Neural progenitor cell (in vitro differentiated cells): ENCODE data around the gene RYR1. TPM values are rescaled to one million over a fixed set of nuclear protein-coding genes. Genes with fewer than 3 reads are reported as not detected.

Source experiments
- DNase-seq: peaks from one replicate; pipeline ENCODE4 v3.0.0-alpha.2; 2016; ENCODE audit warnings: low spot score
- H2AFZ ChIP-seq: fragments of 200-600 bp; sonication (generic); replicated peaks from 2 replicates; pipeline ENCODE4 v1.6.1; 2016; ENCODE audit warnings: antibody characterized with exemption
- H3F3A ChIP-seq: fragments of 200-600 bp; sonication (generic); 2 replicates; pipeline ENCODE4 v1.6.1; 2016; ENCODE audit warnings: antibody characterized with exemption, low read depth
- H3K27ac ChIP-seq: fragments of 200-600 bp; sonication (generic); 2 replicates; pipeline ENCODE4 v1.5.1; 2016; ENCODE audit warnings: mild to moderate bottlenecking
- H3K27me3 ChIP-seq: fragments of 200-600 bp; sonication (generic); 2 replicates; pipeline ENCODE4 v1.6.1; 2016; ENCODE audit warnings: mild to moderate bottlenecking, moderate library complexity
- H3K36me3 ChIP-seq: fragments of 200-600 bp; sonication (generic); 2 replicates; pipeline ENCODE4 v1.5.1; 2016
- H3K4me1 ChIP-seq: fragments of 200-600 bp; sonication (generic); 2 replicates; pipeline ENCODE4 v1.6.1; 2016; ENCODE audit warnings: mixed run types
- H3K4me2 ChIP-seq: fragments of 200-600 bp; sonication (generic); 2 replicates; pipeline ENCODE4 v1.6.1; 2016
- H3K4me3 ChIP-seq: fragments of 200-600 bp; sonication (generic); 2 replicates; pipeline ENCODE4 v1.5.1; 2016
- H3K79me2 ChIP-seq: fragments of 200-600 bp; sonication (generic); 2 replicates; pipeline ENCODE4 v1.6.1; 2016; ENCODE audit warnings: low read depth
- H3K9ac ChIP-seq: fragments of 200-600 bp; sonication (generic); 2 replicates; pipeline ENCODE4 v1.6.1; 2016
- H3K9me3 ChIP-seq: fragments of 200-600 bp; sonication (generic); 2 replicates; pipeline ENCODE4 v1.5.1; 2016; ENCODE audit warnings: low read depth
- H4K20me1 ChIP-seq: fragments of 200-600 bp; sonication (generic); 2 replicates; pipeline ENCODE4 v1.6.1; 2016; ENCODE audit warnings: low read depth
- H3K27ac Mint-ChIP-seq: 3 replicates; pipeline ENCODE4 v1.8.0; 2021; ENCODE audit warnings: mixed read lengths
- H3K27me3 Mint-ChIP-seq: 2 replicates; pipeline ENCODE4 v1.8.0; 2022; ENCODE audit warnings: low read depth, mild to moderate bottlenecking, inconsistent platforms, moderate library complexity, mixed read lengths; ENCODE audit not compliant: insufficient read depth
- H3K36me3 Mint-ChIP-seq: 3 replicates; pipeline ENCODE4 v1.8.0; 2021; ENCODE audit warnings: mixed read lengths
- H3K4me1 Mint-ChIP-seq: 3 replicates; pipeline ENCODE4 v1.8.0; 2021; ENCODE audit warnings: mixed read lengths
- H3K4me3 Mint-ChIP-seq: 3 replicates; pipeline ENCODE4 v1.8.0; 2021; ENCODE audit warnings: mild to moderate bottlenecking, moderate library complexity, mixed read lengths
- H3K9me3 Mint-ChIP-seq: 3 replicates; pipeline ENCODE4 v1.8.0; 2020; ENCODE audit warnings: mixed read lengths
- CTCF ChIP-seq: fragments of 200-600 bp; sonication (generic); IDR thresholded peaks from 2 replicates; pipeline ENCODE4 v1.5.1; 2017; ENCODE audit warnings: antibody characterized with exemption, mild to moderate bottlenecking
- EZH2 ChIP-seq: fragments of 200-600 bp; sonication (generic); IDR thresholded peaks from 2 replicates; pipeline ENCODE4 v1.6.1; 2017; ENCODE audit warnings: antibody characterized with exemption, mild to moderate bottlenecking, moderate library complexity
- EZH2phosphoT487 ChIP-seq: fragments of 200-600 bp; sonication (generic); IDR thresholded peaks from 2 replicates; pipeline ENCODE4 v1.6.1; 2017; ENCODE audit warnings: antibody characterized with exemption
- total RNA-seq: library from RNA; depleted of rRNA; stranded (reverse); fragments of >200 nt; gene quantifications from 2 replicates; pipeline ENCODE4 v1.2.3, GENCODE V29; 2015; ENCODE audit warnings: low replicate concordance

The RYR1 gene
- total RNA-seq, 1 donor from 2014 or later, result 0.60 TPM

- no peak for TF ChIP-seq CTCF
- H3F3A ChIP-seq, result peaks cover 10% of the 10 kb centered on the region
- no peak overlapping the region for H3K9ac ChIP-seq
- H3K27me3 ChIP-seq, result peaks cover 44% of the 10 kb centered on the region
- H2AFZ ChIP-seq, result no peak overlapping the region
- no peaks in the 10 kb centered on the region for H3K79me2 ChIP-seq
- H3K9me3 ChIP-seq, result no peaks in the 10 kb centered on the region
- no peak overlapping the region for H3K4me2 ChIP-seq
- Mint-ChIP-seq H3K27ac (no peak overlapping the region), H3K4me1 (peaks cover 3% of the 10 kb centered on the region), H3K4me3 (no peak overlapping the region), H3K36me3 (peaks cover 6% of the 10 kb centered on the region), H3K27me3 (peaks cover 13% of the 10 kb centered on the region), H3K9me3 (peaks cover 3% of the 10 kb centered on the region)
- H3K4me1 ChIP-seq, result no peaks in the 10 kb centered on the region
- no peaks in the 10 kb centered on the region for H3K36me3 ChIP-seq
- H4K20me1 ChIP-seq, result no peaks in the 10 kb centered on the region
- no peak for DNase-seq
- no peak overlapping the region for H3K4me3 ChIP-seq
- no peak overlapping the region for H3K27ac ChIP-seq
Measured at GRCh38 chr19:38401148-38401547, 32.3 kb upstream of the RYR1 start.

GRCh38 chr19:38402623-38402966, 30.9 kb upstream of the RYR1 start:
- DNase-seq, result no peak
- Mint-ChIP-seq H3K27ac (no peak overlapping the region), H3K4me3 (peak overlapping the region; percentile 89), H3K9me3 (no peaks in the 10 kb centered on the region), H3K4me1 (peaks cover 3% of the 10 kb centered on the region), H3K36me3 (peaks cover 3% of the 10 kb centered on the region), H3K27me3 (peaks cover 11% of the 10 kb centered on the region)
- Histone ChIP-seq H3K9ac (no peak overlapping the region), H3K4me2 (peak overlapping the region; percentile 63), H3K79me2 (no peaks in the 10 kb centered on the region), H3K4me3 (peak overlapping the region; percentile 34), H2AFZ (peak overlapping the region; percentile 52), H3K27me3 (peaks cover 44% of the 10 kb centered on the region), H3K27ac (no peak overlapping the region), H3K9me3 (no peaks in the 10 kb centered on the region), H3K4me1 (no peaks in the 10 kb centered on the region), H3F3A (peaks cover 10% of the 10 kb centered on the region), H4K20me1 (no peaks in the 10 kb centered on the region), H3K36me3 (no peaks in the 10 kb centered on the region)
- no peak for TF ChIP-seq CTCF
- TF ChIP-seq EZH2, result no peak
- no peak for TF ChIP-seq EZH2phosphoT487

GRCh38 chr19:38402967-38403674, 30.4 kb upstream of the RYR1 start, which contains the start of gene FAM98C:
Gene FAM98C (plus strand): TSS chr19:38403093. CDS start chr19:38403154, 61 bp downstream.
- TF ChIP-seq EZH2phosphoT487, result no peak
- TF ChIP-seq EZH2, result peak; percentile 57
- TF ChIP-seq CTCF, result peak; percentile 92
- Histone ChIP-seq H3K4me3 (peak within 1 kb of the TSS; percentile 72), H3K9me3 (no peaks in the 10 kb centered on the region), H3K4me1 (no peaks in the 10 kb centered on the region), H3K4me2 (peak within 1 kb of the TSS; percentile 93), H3K36me3 (no peaks in the 10 kb centered on the region), H3K79me2 (no peaks in the 10 kb centered on the region), H3K27ac (no peak within 1 kb of the TSS), H3K27me3 (peaks cover 44% of the 10 kb centered on the region), H4K20me1 (no peaks in the 10 kb centered on the region), H3K9ac (no peak within 1 kb of the TSS), H3F3A (peaks cover 10% of the 10 kb centered on the region), H2AFZ (peak within 1 kb of the TSS; percentile 99)
- DNase-seq, result peak; percentile 99
- peaks cover 3% of the 10 kb centered on the region for H3K4me1 Mint-ChIP-seq
- H3K9me3 Mint-ChIP-seq, result no peaks in the 10 kb centered on the region
- no peak within 1 kb of the TSS for H3K27ac Mint-ChIP-seq
- peak within 1 kb of the TSS; percentile 89 for H3K4me3 Mint-ChIP-seq
- H3K36me3 Mint-ChIP-seq, result peaks cover 3% of the 10 kb centered on the region
- peaks cover 12% of the 10 kb centered on the region for H3K27me3 Mint-ChIP-seq
